Effector memory CD4-positive, alpha-beta T cell (primary cell): ENCODE results near the gene KCNQ5.

Experiments used
- DNase-seq, 3 donors: peaks; one replicate each; pipeline ENCODE4 v3.0.0-alpha.2; 2020
- H3K27ac ChIP-seq: 2 replicates; pipeline ENCODE4 v1.7.0; 2013; ENCODE audit warnings: mild to moderate bottlenecking, low read length, moderate library complexity; ENCODE audit not compliant: insufficient read depth, poor library complexity, severe bottlenecking
- H3K27me3 ChIP-seq: replicated peaks from 2 replicates; pipeline ENCODE4 v1.7.0; 2013; ENCODE audit warnings: mild to moderate bottlenecking, low read length; ENCODE audit not compliant: insufficient read depth, control insufficient read depth, poor library complexity, severe bottlenecking
- H3K36me3 ChIP-seq: 2 replicates; pipeline ENCODE4 v1.7.0; 2013; ENCODE audit warnings: mild to moderate bottlenecking, low read length, moderate library complexity; ENCODE audit not compliant: control insufficient read depth, insufficient read depth
- H3K4me1 ChIP-seq: 2 replicates; pipeline ENCODE4 v1.7.0; 2013; ENCODE audit warnings: low read length, mild to moderate bottlenecking; ENCODE audit not compliant: control insufficient read depth, insufficient read depth, poor library complexity, severe bottlenecking
- H3K4me3 ChIP-seq: 2 replicates; pipeline ENCODE4 v1.7.0; 2013; ENCODE audit warnings: low read length, low read depth, mild to moderate bottlenecking; ENCODE audit not compliant: insufficient read depth, poor library complexity, severe bottlenecking
- H3K9me3 ChIP-seq: 2 replicates; pipeline ENCODE4 v1.7.0; 2013; ENCODE audit warnings: mild to moderate bottlenecking, low read length, moderate library complexity; ENCODE audit not compliant: control insufficient read depth

Gene KCNQ5

GRCh38 chr6:73011945-73012344, 390.1 kb downstream of the KCNQ5 start:
- Histone ChIP-seq H3K9me3 (no peaks in the 10 kb centered on the region), H3K36me3 (no peaks in the 10 kb centered on the region), H3K4me3 (no peak overlapping the region), H3K4me1 (no peaks in the 10 kb centered on the region), H3K27ac (no peak overlapping the region), H3K27me3 (no peaks in the 10 kb centered on the region)
- DNase-seq = no peak

GRCh38 chr6:73017476-73017875, 395.6 kb downstream of the KCNQ5 start:
- no peak for DNase-seq
- Histone ChIP-seq H3K4me3 (no peak overlapping the region), H3K9me3 (no peaks in the 10 kb centered on the region), H3K27ac (no peak overlapping the region), H3K36me3 (no peaks in the 10 kb centered on the region), H3K4me1 (no peaks in the 10 kb centered on the region), H3K27me3 (no peaks in the 10 kb centered on the region)

GRCh38 chr6:73024598-73024997, 402.7 kb downstream of the KCNQ5 start:
- DNase-seq = no peak
- H3K4me1 ChIP-seq = no peaks in the 10 kb centered on the region
- no peaks in the 10 kb centered on the region for H3K9me3 ChIP-seq
- H3K27ac ChIP-seq = no peak overlapping the region
- no peaks in the 10 kb centered on the region for H3K27me3 ChIP-seq
- H3K4me3 ChIP-seq = no peak overlapping the region
- H3K36me3 ChIP-seq = no peaks in the 10 kb centered on the region

- Histone ChIP-seq H3K4me3 (no peak overlapping the region), H3K4me1 (no peaks in the 10 kb centered on the region), H3K27me3 (no peaks in the 10 kb centered on the region), H3K36me3 (no peaks in the 10 kb centered on the region), H3K9me3 (no peaks in the 10 kb centered on the region), H3K27ac (no peak overlapping the region)
- no peak for DNase-seq
Measured at GRCh38 chr6:73027691-73028090, 405.8 kb downstream of the KCNQ5 start.

- H3K27me3 ChIP-seq = no peaks in the 10 kb centered on the region
- no peaks in the 10 kb centered on the region for H3K4me1 ChIP-seq
- no peaks in the 10 kb centered on the region for H3K9me3 ChIP-seq
- H3K27ac ChIP-seq = no peak overlapping the region
- DNase-seq = no peak
- H3K36me3 ChIP-seq = no peaks in the 10 kb centered on the region
- no peak overlapping the region for H3K4me3 ChIP-seq
Measured at GRCh38 chr6:73028124-73028766, 406.4 kb downstream of the KCNQ5 start.

GRCh38 chr6:73028893-73029450, 407.1 kb downstream of the KCNQ5 start:
- no peaks in the 10 kb centered on the region for H3K9me3 ChIP-seq
- H3K27ac ChIP-seq = no peak overlapping the region
- DNase-seq = no peak
- H3K36me3 ChIP-seq = no peaks in the 10 kb centered on the region
- H3K4me1 ChIP-seq = no peaks in the 10 kb centered on the region
- H3K4me3 ChIP-seq = no peak overlapping the region
- no peaks in the 10 kb centered on the region for H3K27me3 ChIP-seq

- DNase-seq = no peak
- Histone ChIP-seq H3K36me3 (no peaks in the 10 kb centered on the region), H3K27me3 (no peaks in the 10 kb centered on the region), H3K4me3 (no peak overlapping the region), H3K9me3 (no peaks in the 10 kb centered on the region), H3K4me1 (no peaks in the 10 kb centered on the region), H3K27ac (no peak overlapping the region)
Measured at GRCh38 chr6:73030257-73030656, 408.4 kb downstream of the KCNQ5 start.

GRCh38 chr6:73030791-73031782, 409.2 kb downstream of the KCNQ5 start:
- no peak for DNase-seq
- H3K27ac ChIP-seq = no peak overlapping the region
- H3K4me1 ChIP-seq = no peaks in the 10 kb centered on the region
- no peak overlapping the region for H3K4me3 ChIP-seq
- no peaks in the 10 kb centered on the region for H3K36me3 ChIP-seq
- H3K9me3 ChIP-seq = no peaks in the 10 kb centered on the region
- H3K27me3 ChIP-seq = no peaks in the 10 kb centered on the region

GRCh38 chr6:73032586-73032985, 410.7 kb downstream of the KCNQ5 start:
- Histone ChIP-seq H3K4me3 (no peak overlapping the region), H3K36me3 (no peaks in the 10 kb centered on the region), H3K27me3 (no peaks in the 10 kb centered on the region), H3K9me3 (no peaks in the 10 kb centered on the region), H3K4me1 (no peaks in the 10 kb centered on the region), H3K27ac (no peak overlapping the region)
- no peak for DNase-seq

GRCh38 chr6:73036689-73037088, 414.8 kb downstream of the KCNQ5 start:
- H3K4me1 ChIP-seq = no peaks in the 10 kb centered on the region
- H3K27ac ChIP-seq = no peak overlapping the region
- no peak for DNase-seq
- no peak overlapping the region for H3K4me3 ChIP-seq
- H3K36me3 ChIP-seq = no peaks in the 10 kb centered on the region
- H3K27me3 ChIP-seq = no peaks in the 10 kb centered on the region
- no peaks in the 10 kb centered on the region for H3K9me3 ChIP-seq
